SH-SY5Y (cell line): ENCODE results near the gene LIMA1.

ENCODE experiments used
- GATA2 ChIP-seq: IDR thresholded peaks from 2 replicates; pipeline ENCODE4 v1.6.1; 2011; ENCODE audit warnings: mild to moderate bottlenecking, low read depth, low read length
- GATA3 ChIP-seq: IDR thresholded peaks from 2 replicates; pipeline ENCODE4 v1.6.1; 2011; ENCODE audit warnings: low read depth, mild to moderate bottlenecking, low read length, moderate library complexity

DNA sequence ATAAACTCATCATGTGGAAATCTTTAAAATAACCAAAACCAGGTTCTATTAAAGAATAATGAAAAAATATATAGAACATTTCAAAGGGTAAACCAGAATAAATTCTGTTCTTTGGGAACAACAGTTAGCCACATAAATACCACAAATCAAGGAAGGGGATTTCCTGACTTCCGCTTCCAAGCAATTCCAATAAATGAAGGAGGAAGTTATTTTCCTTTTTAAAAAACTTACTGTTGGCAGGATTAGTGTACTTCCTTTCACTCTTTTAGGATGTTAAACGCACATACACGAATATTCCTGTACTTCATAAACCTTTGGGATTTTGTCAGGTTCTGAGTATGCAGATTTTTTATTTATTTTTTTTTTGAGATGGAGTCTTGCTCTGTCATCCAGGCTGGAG lies 13.7 kb upstream of the LIMA1 start:
- no peak for TF ChIP-seq GATA3
- no peak for TF ChIP-seq GATA2
